ENCODE measurements around the gene ANKRD33B. TPM values are rescaled to one million over a fixed set of nuclear protein-coding genes. Genes with fewer than 3 reads are reported as not detected.

ANKRD33B gene
- total RNA-seq, 1 experiment from 2014 or later = 10.9 TPM

DNA sequence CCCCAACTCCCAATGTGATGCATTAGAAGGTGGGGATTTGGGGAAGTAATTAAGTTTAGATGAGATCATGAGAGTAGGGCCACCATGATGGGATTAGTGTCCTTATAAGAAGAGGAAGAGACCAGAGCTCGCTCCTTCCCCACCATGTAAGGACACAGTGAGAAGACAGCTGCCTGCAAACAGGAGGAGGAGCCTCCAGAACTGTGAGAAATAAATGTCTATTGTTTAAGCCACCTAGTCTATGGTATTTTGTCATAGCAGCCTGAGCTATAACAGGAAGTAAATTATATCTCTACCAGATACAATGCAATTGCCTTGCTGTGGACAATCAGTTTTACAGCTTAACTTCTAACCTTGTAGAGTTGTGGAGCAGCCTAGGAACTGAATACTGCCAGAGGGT lies 58.0 kb downstream of the ANKRD33B start:
- no TSS peak for BruUV-seq (replicated peaks)
- Histone ChIP-seq H3K9me3 (ENCODE audit: control insufficient read depth in 1 of 2, insufficient read depth in 1 of 2, low read depth in 1 of 2, low read length in 2 of 2) (no peaks in the 10 kb centered on the region), H3K4me2 (ENCODE audit: low read length) (no peak overlapping the region), H3K27me3 (ENCODE audit: insufficient read depth, low read length) (no peaks in the 10 kb centered on the region), H2AFZ (ENCODE audit: low read depth, low read length, poor library complexity, severe bottlenecking) (no peak overlapping the region), H3K27ac (ENCODE audit: low read depth, low read length) (no peak overlapping the region), H3K9ac (ENCODE audit: low read length) (no peak overlapping the region), H3K36me3 (ENCODE audit: control insufficient read depth in 1 of 2, insufficient read depth in 2 of 2, low read length in 2 of 2) (0 out of 4 replicates have a peak, but pooled peaks cover 0 to 4% of the 10 kb centered on the region in 2 experiments), H3K79me2 (ENCODE audit: insufficient read depth, low read length) (peaks cover 7% of the 10 kb centered on the region; the same call in 1 of the 2 replicates), H3K4me1 (ENCODE audit: control insufficient read depth in 1 of 2, insufficient read depth in 2 of 2, low read length in 2 of 2) (peaks cover 6 to 12% of the 10 kb centered on the region in 2 experiments; a peak in 2 of 4 replicates), H3K4me3 (replicated peaks in 1 of 2; ENCODE audit: low read depth in 1 of 2, low read length in 2 of 2) (no peak overlapping the region), H3K9me2 (ENCODE audit: insufficient read depth) (no peaks in the 10 kb centered on the region), H4K20me1 (ENCODE audit: insufficient read depth) (no peaks in the 10 kb centered on the region)
- ChIA-PET RAD21 (ENCODE audit: low non-redundant PET in 1 of 2, low total read pairs in 2 of 2, uncharacterized antibody in 2 of 2, unreplicated experiment in 2 of 2) (no interaction called here), POLR2A (no interaction called here), CTCF (interaction anchor here (0.9 kb wide), 1 partner anchor 169 kb away, joined by 3 read pairs; no protein-coding TSS in a partner anchor)
- TF ChIP-seq ZNF274 (IDR thresholded peaks at IDR 0.05; ENCODE audit: low read depth, low read length) (no peak), CEBPB (IDR thresholded peaks at IDR 0.05; ENCODE audit: low read depth) (no peak), ELF1 (IDR thresholded peaks at IDR 0.05; ENCODE audit: borderline replicate concordance, low read depth) (no peak)
- intact Hi-C loops (cut with micrococcal nuclease) = no loop called here
- ATAC-seq (no peak), DNase-seq (ENCODE audit: low read depth, low spot score) (no peak)

DNA sequence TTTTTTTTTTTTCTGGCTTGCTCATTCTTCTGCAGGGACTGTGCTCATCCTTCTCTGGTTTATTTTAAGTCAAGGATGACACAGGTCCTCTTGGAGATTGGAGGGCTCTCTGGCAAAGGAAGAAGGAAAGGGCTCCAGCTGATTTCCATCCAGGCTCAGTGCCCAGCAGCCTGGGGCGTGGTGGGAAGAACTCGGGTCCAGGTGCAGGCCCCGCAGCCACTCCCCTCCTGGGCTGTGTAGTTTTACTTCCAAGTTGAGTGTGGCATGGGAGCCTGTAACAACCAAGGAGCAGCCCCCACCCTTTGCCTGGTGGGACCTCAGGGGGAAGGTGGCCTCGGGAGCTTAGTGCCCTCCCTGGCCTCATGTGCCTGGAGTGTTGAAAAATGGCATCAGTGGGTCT lies 58.9 kb downstream of the ANKRD33B start:
- DNase-seq (ENCODE audit: low read depth, low spot score) (no peak), ATAC-seq (no peak)
- POLR2A ChIA-PET = no interaction called here
- Histone ChIP-seq H3K79me2 (ENCODE audit: insufficient read depth, low read length) (peaks cover 7% of the 10 kb centered on the region; the same call in 1 of the 2 replicates), H3K27me3 (ENCODE audit: insufficient read depth, low read length) (no peaks in the 10 kb centered on the region), H3K36me3 (ENCODE audit: control insufficient read depth in 1 of 2, insufficient read depth in 2 of 2, low read length in 2 of 2) (0 out of 4 replicates have a peak, but pooled peaks cover 0 to 4% of the 10 kb centered on the region in 2 experiments), H3K4me3 (replicated peaks in 1 of 2; ENCODE audit: low read depth in 1 of 2, low read length in 2 of 2) (no peak overlapping the region), H3K9me3 (ENCODE audit: control insufficient read depth in 1 of 2, insufficient read depth in 1 of 2, low read depth in 1 of 2, low read length in 2 of 2) (no peaks in the 10 kb centered on the region), H3K4me2 (ENCODE audit: low read length) (no peak overlapping the region), H3K27ac (ENCODE audit: low read depth, low read length) (no peak overlapping the region), H4K20me1 (ENCODE audit: insufficient read depth) (no peaks in the 10 kb centered on the region), H3K9ac (ENCODE audit: low read length) (no peak overlapping the region), H2AFZ (ENCODE audit: low read depth, low read length, poor library complexity, severe bottlenecking) (no peak overlapping the region), H3K4me1 (ENCODE audit: control insufficient read depth in 1 of 2, insufficient read depth in 2 of 2, low read length in 2 of 2) (peaks cover 12 to 22% of the 10 kb centered on the region in 2 experiments), H3K9me2 (ENCODE audit: insufficient read depth) (no peaks in the 10 kb centered on the region)
- CTCF ChIA-PET = no interaction called here
- RAD21 ChIA-PET (ENCODE audit: low non-redundant PET in 1 of 2, low total read pairs in 2 of 2, uncharacterized antibody in 2 of 2, unreplicated experiment in 2 of 2) = no interaction called here
- BruUV-seq (replicated peaks) = no TSS peak
- no peak for TF ChIP-seq ZFX (IDR thresholded peaks at IDR 0.05)
- TF ChIP-seq, protein P1, sequence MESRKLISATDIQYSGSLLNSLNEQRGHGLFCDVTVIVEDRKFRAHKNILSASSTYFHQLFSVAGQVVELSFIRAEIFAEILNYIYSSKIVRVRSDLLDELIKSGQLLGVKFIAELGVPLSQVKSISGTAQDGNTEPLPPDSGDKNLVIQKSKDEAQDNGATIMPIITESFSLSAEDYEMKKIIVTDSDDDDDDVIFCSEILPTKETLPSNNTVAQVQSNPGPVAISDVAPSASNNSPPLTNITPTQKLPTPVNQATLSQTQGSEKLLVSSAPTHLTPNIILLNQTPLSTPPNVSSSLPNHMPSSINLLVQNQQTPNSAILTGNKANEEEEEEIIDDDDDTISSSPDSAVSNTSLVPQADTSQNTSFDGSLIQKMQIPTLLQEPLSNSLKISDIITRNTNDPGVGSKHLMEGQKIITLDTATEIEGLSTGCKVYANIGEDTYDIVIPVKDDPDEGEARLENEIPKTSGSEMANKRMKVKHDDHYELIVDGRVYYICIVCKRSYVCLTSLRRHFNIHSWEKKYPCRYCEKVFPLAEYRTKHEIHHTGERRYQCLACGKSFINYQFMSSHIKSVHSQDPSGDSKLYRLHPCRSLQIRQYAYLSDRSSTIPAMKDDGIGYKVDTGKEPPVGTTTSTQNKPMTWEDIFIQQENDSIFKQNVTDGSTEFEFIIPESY (IDR thresholded peaks at IDR 0.05; ENCODE audit: extremely low read depth, insufficient replicate concordance, low read length) = no peak
- TF ChIP-seq YY1 (IDR thresholded peaks at IDR 0.05; ENCODE audit: extremely low read depth, insufficient replicate concordance, low read depth, low read length) = no peak
- TF ChIP-seq, protein P2, sequence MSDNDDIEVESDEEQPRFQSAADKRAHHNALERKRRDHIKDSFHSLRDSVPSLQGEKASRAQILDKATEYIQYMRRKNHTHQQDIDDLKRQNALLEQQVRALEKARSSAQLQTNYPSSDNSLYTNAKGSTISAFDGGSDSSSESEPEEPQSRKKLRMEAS (IDR thresholded peaks at IDR 0.05) = no peak
- no peak for TF ChIP-seq RAD21 (IDR thresholded peaks at IDR 0.05; ENCODE audit: low read depth)
- TF ChIP-seq SP1 (IDR thresholded peaks at IDR 0.05; ENCODE audit: low read depth) = no peak
- TF ChIP-seq, protein P3, sequence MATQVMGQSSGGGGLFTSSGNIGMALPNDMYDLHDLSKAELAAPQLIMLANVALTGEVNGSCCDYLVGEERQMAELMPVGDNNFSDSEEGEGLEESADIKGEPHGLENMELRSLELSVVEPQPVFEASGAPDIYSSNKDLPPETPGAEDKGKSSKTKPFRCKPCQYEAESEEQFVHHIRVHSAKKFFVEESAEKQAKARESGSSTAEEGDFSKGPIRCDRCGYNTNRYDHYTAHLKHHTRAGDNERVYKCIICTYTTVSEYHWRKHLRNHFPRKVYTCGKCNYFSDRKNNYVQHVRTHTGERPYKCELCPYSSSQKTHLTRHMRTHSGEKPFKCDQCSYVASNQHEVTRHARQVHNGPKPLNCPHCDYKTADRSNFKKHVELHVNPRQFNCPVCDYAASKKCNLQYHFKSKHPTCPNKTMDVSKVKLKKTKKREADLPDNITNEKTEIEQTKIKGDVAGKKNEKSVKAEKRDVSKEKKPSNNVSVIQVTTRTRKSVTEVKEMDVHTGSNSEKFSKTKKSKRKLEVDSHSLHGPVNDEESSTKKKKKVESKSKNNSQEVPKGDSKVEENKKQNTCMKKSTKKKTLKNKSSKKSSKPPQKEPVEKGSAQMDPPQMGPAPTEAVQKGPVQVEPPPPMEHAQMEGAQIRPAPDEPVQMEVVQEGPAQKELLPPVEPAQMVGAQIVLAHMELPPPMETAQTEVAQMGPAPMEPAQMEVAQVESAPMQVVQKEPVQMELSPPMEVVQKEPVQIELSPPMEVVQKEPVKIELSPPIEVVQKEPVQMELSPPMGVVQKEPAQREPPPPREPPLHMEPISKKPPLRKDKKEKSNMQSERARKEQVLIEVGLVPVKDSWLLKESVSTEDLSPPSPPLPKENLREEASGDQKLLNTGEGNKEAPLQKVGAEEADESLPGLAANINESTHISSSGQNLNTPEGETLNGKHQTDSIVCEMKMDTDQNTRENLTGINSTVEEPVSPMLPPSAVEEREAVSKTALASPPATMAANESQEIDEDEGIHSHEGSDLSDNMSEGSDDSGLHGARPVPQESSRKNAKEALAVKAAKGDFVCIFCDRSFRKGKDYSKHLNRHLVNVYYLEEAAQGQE (IDR thresholded peaks at IDR 0.05; ENCODE audit: low read depth) = no peak
- TF ChIP-seq CBX3 (IDR thresholded peaks at IDR 0.05; ENCODE audit: low read depth) = no peak
- TF ChIP-seq FOSL1 (IDR thresholded peaks at IDR 0.05; ENCODE audit: low read depth) = no peak
- TF ChIP-seq JUND (IDR thresholded peaks at IDR 0.05) = no peak
- TF ChIP-seq ZNF274 (IDR thresholded peaks at IDR 0.05; ENCODE audit: low read depth, low read length) = no peak
- no peak for TF ChIP-seq POLR2A (IDR thresholded peaks at IDR 0.05; ENCODE audit: borderline replicate concordance, extremely low read depth, insufficient read depth, insufficient read length)
- TF ChIP-seq ELF1 (IDR thresholded peaks at IDR 0.05; ENCODE audit: borderline replicate concordance, low read depth) = no peak
- intact Hi-C loops (cut with micrococcal nuclease) = no loop called here

Measured in HCT116 (cell line).